ENCODE data around the gene CD82. TPM values are rescaled to one million over a fixed set of nuclear protein-coding genes. Genes with fewer than 3 reads are reported as not detected.
A peak's percentile ranks its signal among the peaks of the same experiment; 100 is the strongest.

Gene CD82
- total RNA-seq, 1 experiment from 2014 or later, result 8.2 TPM

- intact Hi-C loops (cut with micrococcal nuclease; ENCODE audit: unreplicated experiment), result no loop called here
- CTCF ChIA-PET, result no interaction called here
Observed at GRCh38 chr11:44568331-44568657, 2.8 kb downstream of the CD82 start.

GRCh38 chr11:44568658-44569473 is 3.4 kb downstream of the CD82 start:
- Histone ChIP-seq H3K4me3 (ENCODE audit: low read depth, low read length, poor library complexity, severe bottlenecking) (no peak overlapping the region), H3K27me3 (replicated peaks; ENCODE audit: insufficient read depth, low read depth, low read length, poor library complexity) (no peaks in the 10 kb centered on the region), H3K9me3 (ENCODE audit: low read depth, low read length, poor library complexity, severe bottlenecking) (no peaks in the 10 kb centered on the region), H3K4me1 (ENCODE audit: insufficient read depth, low read length, poor library complexity, severe bottlenecking) (peaks cover 25% of the 10 kb centered on the region), H3K36me3 (ENCODE audit: insufficient read depth, low read length, poor library complexity, severe bottlenecking) (no peaks in the 10 kb centered on the region), H3K27ac (ENCODE audit: low read depth, low read length, poor library complexity, severe bottlenecking) (no peak overlapping the region)
- CTCF ChIA-PET, result no interaction called here
- DNase-seq (ENCODE audit: low spot score), result peak; percentile 60
- intact Hi-C loops (cut with micrococcal nuclease; ENCODE audit: unreplicated experiment), result no loop called here
- BruUV-seq (replicated peaks), result no TSS peak
- POLR2A ChIA-PET (ENCODE audit: low non-redundant PET), result no interaction called here
- TF ChIP-seq EZH2 (IDR thresholded peaks at IDR 0.05; ENCODE audit: borderline replicate concordance, low read depth, low read length, poor library complexity, severe bottlenecking), result no peak
- TF ChIP-seq, protein P1, sequence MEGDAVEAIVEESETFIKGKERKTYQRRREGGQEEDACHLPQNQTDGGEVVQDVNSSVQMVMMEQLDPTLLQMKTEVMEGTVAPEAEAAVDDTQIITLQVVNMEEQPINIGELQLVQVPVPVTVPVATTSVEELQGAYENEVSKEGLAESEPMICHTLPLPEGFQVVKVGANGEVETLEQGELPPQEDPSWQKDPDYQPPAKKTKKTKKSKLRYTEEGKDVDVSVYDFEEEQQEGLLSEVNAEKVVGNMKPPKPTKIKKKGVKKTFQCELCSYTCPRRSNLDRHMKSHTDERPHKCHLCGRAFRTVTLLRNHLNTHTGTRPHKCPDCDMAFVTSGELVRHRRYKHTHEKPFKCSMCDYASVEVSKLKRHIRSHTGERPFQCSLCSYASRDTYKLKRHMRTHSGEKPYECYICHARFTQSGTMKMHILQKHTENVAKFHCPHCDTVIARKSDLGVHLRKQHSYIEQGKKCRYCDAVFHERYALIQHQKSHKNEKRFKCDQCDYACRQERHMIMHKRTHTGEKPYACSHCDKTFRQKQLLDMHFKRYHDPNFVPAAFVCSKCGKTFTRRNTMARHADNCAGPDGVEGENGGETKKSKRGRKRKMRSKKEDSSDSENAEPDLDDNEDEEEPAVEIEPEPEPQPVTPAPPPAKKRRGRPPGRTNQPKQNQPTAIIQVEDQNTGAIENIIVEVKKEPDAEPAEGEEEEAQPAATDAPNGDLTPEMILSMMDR (conservative IDR thresholded peaks at IDR 0.05; ENCODE audit: low read depth, low read length), result no peak

More at GRCh38 chr11:44568331-44568657, 2.8 kb downstream of the CD82 start:
- no peak overlapping the region for H3K4me3 ChIP-seq (ENCODE audit: low read depth, low read length, poor library complexity, severe bottlenecking)
- H3K27ac ChIP-seq (ENCODE audit: low read depth, low read length, poor library complexity, severe bottlenecking), result no peak overlapping the region
- BruUV-seq (replicated peaks), result no TSS peak
- H3K27me3 ChIP-seq (replicated peaks; ENCODE audit: insufficient read depth, low read depth, low read length, poor library complexity), result no peaks in the 10 kb centered on the region
- no peak for DNase-seq (ENCODE audit: low spot score)
- H3K4me1 ChIP-seq (ENCODE audit: insufficient read depth, low read length, poor library complexity, severe bottlenecking), result peaks cover 26% of the 10 kb centered on the region
- TF ChIP-seq, protein P1 (conservative IDR thresholded peaks at IDR 0.05; ENCODE audit: low read depth, low read length), result no peak
- TF ChIP-seq EZH2 (IDR thresholded peaks at IDR 0.05; ENCODE audit: borderline replicate concordance, low read depth, low read length, poor library complexity, severe bottlenecking), result no peak
- no peaks in the 10 kb centered on the region for H3K9me3 ChIP-seq (ENCODE audit: low read depth, low read length, poor library complexity, severe bottlenecking)
- POLR2A ChIA-PET (ENCODE audit: low non-redundant PET), result no interaction called here
- no peaks in the 10 kb centered on the region for H3K36me3 ChIP-seq (ENCODE audit: insufficient read depth, low read length, poor library complexity, severe bottlenecking)

DNA sequence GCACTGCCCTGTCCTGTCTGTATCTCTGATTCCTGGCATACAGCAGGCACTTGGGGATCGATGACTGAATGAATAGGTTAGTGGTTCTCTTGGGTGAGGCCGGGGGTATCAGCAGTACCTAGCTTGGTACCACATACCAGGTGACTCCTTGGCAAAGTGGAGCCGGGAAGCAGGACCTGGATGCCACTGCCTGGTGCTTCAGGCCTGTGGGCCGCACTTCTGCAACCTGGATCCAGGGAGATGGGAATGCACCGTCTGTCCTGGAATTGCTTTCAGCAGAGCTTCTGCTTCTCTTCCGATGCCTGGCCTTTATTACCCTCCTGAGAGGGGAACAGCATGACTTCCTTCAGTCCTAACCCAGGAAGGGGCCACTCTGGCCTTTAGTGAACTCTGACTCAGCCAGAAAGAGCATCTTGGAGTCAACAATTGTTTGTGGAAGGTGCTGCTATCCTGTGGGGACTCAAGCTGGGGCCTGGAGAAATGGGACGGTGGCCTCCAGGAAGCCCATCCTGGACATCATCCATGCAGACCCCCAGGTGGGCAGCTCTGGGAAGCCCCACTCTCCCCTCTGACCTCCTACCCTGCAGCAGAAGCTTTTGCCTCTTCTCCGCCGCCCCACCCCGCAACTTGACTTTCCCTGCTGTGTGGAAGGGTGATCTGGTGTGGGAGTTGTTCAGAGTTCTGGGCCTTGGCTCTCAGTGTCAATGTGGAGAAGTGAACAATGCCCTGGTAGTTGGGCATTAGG is 5.1 kb downstream of the CD82 start:
- H3K27ac ChIP-seq (ENCODE audit: low read depth, low read length, poor library complexity, severe bottlenecking), result no peak overlapping the region
- TF ChIP-seq, protein P1 (conservative IDR thresholded peaks at IDR 0.05; ENCODE audit: low read depth, low read length), result no peak
- TF ChIP-seq EZH2 (IDR thresholded peaks at IDR 0.05; ENCODE audit: borderline replicate concordance, low read depth, low read length, poor library complexity, severe bottlenecking), result no peak
- peaks cover 13% of the 10 kb centered on the region for H3K4me1 ChIP-seq (ENCODE audit: insufficient read depth, low read length, poor library complexity, severe bottlenecking)
- H3K9me3 ChIP-seq (ENCODE audit: low read depth, low read length, poor library complexity, severe bottlenecking), result no peaks in the 10 kb centered on the region
- no TSS peak for BruUV-seq (replicated peaks)
- CTCF ChIA-PET, result interaction anchor here (0.8 kb wide), 1 partner anchor 475 kb away, joined by 3 read pairs; the partner anchor contains the start of gene EXT2
- no peaks in the 10 kb centered on the region for H3K36me3 ChIP-seq (ENCODE audit: insufficient read depth, low read length, poor library complexity, severe bottlenecking)
- H3K27me3 ChIP-seq (replicated peaks; ENCODE audit: insufficient read depth, low read depth, low read length, poor library complexity), result no peaks in the 10 kb centered on the region
- POLR2A ChIA-PET (ENCODE audit: low non-redundant PET), result no interaction called here
- H3K4me3 ChIP-seq (ENCODE audit: low read depth, low read length, poor library complexity, severe bottlenecking), result no peak overlapping the region
- no peak for DNase-seq (ENCODE audit: low spot score)
- intact Hi-C loops (cut with micrococcal nuclease; ENCODE audit: unreplicated experiment), result no loop called here

Measured in A673 (cell line).